Mesendoderm (in vitro differentiated cells): ENCODE measurements around the gene MAD1L1.
"Not testable (repeated sequence)": the region's sequence is repeated elsewhere in the genome, so short reads cannot be mapped to it uniquely, and the experiment has no call there.

ENCODE experiments used
- DNase-seq: peaks from one replicate; pipeline ENCODE4 v3.0.0; 2013
- H2AK5ac ChIP-seq: 2 replicates; pipeline ENCODE4 v1.6.1; 2013; ENCODE audit warnings: low read length, inconsistent platforms
- H2BK120ac ChIP-seq: 2 replicates; pipeline ENCODE4 v1.6.1; 2013; ENCODE audit warnings: low read depth, mild to moderate bottlenecking, low read length, moderate library complexity, mixed read lengths
- H2BK15ac ChIP-seq: replicated peaks from 2 replicates; pipeline ENCODE4 v1.6.1; 2013; ENCODE audit warnings: low read depth, mild to moderate bottlenecking, moderate library complexity
- H2BK5ac ChIP-seq: 2 replicates; pipeline ENCODE4 v1.6.1; 2013; ENCODE audit warnings: low read length, inconsistent platforms
- H3K18ac ChIP-seq: 2 replicates; pipeline ENCODE4 v1.6.1; 2013; ENCODE audit warnings: mild to moderate bottlenecking, low read length, mixed read lengths
- H3K23ac ChIP-seq: one replicate; pipeline ENCODE4 v1.6.1; 2013; ENCODE audit warnings: low read length
- H3K27ac ChIP-seq: 2 replicates; pipeline ENCODE4 v1.5.1; 2013; ENCODE audit warnings: low read depth, mild to moderate bottlenecking, inconsistent platforms, low read length, moderate library complexity
- H3K27me3 ChIP-seq: 2 replicates; pipeline ENCODE4 v1.6.1; 2013; ENCODE audit warnings: low read length, control low read depth, mild to moderate bottlenecking, inconsistent platforms; ENCODE audit not compliant: insufficient read depth, poor library complexity
- H3K36me3 ChIP-seq: 2 replicates; pipeline ENCODE4 v1.6.1; 2013; ENCODE audit warnings: low read length, inconsistent platforms; ENCODE audit not compliant: control insufficient read depth, insufficient read depth
- H3K4ac ChIP-seq: one replicate; pipeline ENCODE4 v1.6.1; 2013; ENCODE audit warnings: low read depth, mild to moderate bottlenecking, low read length, moderate library complexity
- H3K4me1 ChIP-seq: 2 replicates; pipeline ENCODE4 v1.6.1; 2013; ENCODE audit warnings: low read depth, low read length, inconsistent platforms; ENCODE audit not compliant: control insufficient read depth
- H3K4me2 ChIP-seq: 2 replicates; pipeline ENCODE4 v1.6.1; 2013; ENCODE audit warnings: low read length
- H3K4me3 ChIP-seq: 2 replicates; pipeline ENCODE4 v1.5.1; 2013; ENCODE audit warnings: mild to moderate bottlenecking, low read length
- H3K56ac ChIP-seq: one replicate; pipeline ENCODE4 v1.6.1; 2013; ENCODE audit warnings: low read length
- H3K79me1 ChIP-seq: 2 replicates; pipeline ENCODE4 v1.6.1; 2013; ENCODE audit warnings: low read length, inconsistent platforms
- H3K79me2 ChIP-seq: 2 replicates; pipeline ENCODE4 v1.6.1; 2013; ENCODE audit warnings: mild to moderate bottlenecking, low read length; ENCODE audit not compliant: control insufficient read depth, insufficient read depth
- H3K9ac ChIP-seq: 2 replicates; pipeline ENCODE4 v1.6.1; 2013; ENCODE audit warnings: low read length, inconsistent platforms
- H4K5ac ChIP-seq: one replicate; pipeline ENCODE4 v1.6.1; 2013; ENCODE audit warnings: low read length
- H4K8ac ChIP-seq: one replicate; pipeline ENCODE4 v1.6.1; 2013; ENCODE audit warnings: low read depth, mild to moderate bottlenecking, control low read depth, low read length, moderate library complexity
- WGBS: extraction: QIAGEN DNeasy Blood & Tissue Kit; methylation state at CpG from one replicate; pipeline ENCODE4 v1.1.7; 2013; ENCODE audit warnings: low lambda C conversion rate, missing lambda C conversion rate; ENCODE audit not compliant: insufficient coverage; ENCODE audit errors: extremely low coverage; 5-methylcytosine and 5-hydroxymethylcytosine counted together

The MAD1L1 gene

GRCh38 chr7:1863091-1863900 lies 369.4 kb downstream of the MAD1L1 start:
- Histone ChIP-seq H3K36me3 (no peaks in the 10 kb centered on the region), H3K9ac (no peak overlapping the region), H3K4me1 (peaks cover 2% of the 10 kb centered on the region), H4K5ac (no peak overlapping the region), H3K79me1 (no peaks in the 10 kb centered on the region), H3K4ac (no peak overlapping the region), H3K79me2 (no peaks in the 10 kb centered on the region), H2BK120ac (no peak overlapping the region), H3K56ac (peak overlapping the region; percentile 34), H2BK15ac (no peak overlapping the region), H3K4me2 (no peak overlapping the region), H3K27ac (no peak overlapping the region), H3K27me3 (no peaks in the 10 kb centered on the region), H2AK5ac (no peak overlapping the region), H3K23ac (peak overlapping the region; percentile 80), H3K18ac (no peak overlapping the region), H3K4me3 (no peak overlapping the region), H4K8ac (no peak overlapping the region), H2BK5ac (no peak overlapping the region)
- no CpG with 5 or more reads among the region's 40 CpGs for WGBS
- no peak for DNase-seq

GRCh38 chr7:1862560-1862959 lies 370.2 kb downstream of the MAD1L1 start:
- H4K8ac ChIP-seq = no peak overlapping the region
- no CpG with 5 or more reads among the region's 9 CpGs for WGBS
- H3K9ac ChIP-seq = no peak overlapping the region
- no peaks in the 10 kb centered on the region for H3K79me2 ChIP-seq
- H3K27ac ChIP-seq = no peak overlapping the region
- H2BK120ac ChIP-seq = no peak overlapping the region
- H3K4me2 ChIP-seq = no peak overlapping the region
- H3K23ac ChIP-seq = no peak overlapping the region
- H4K5ac ChIP-seq = no peak overlapping the region
- no peak overlapping the region for H2AK5ac ChIP-seq
- H2BK15ac ChIP-seq = no peak overlapping the region
- no peak for DNase-seq
- H3K36me3 ChIP-seq = no peaks in the 10 kb centered on the region
- H3K27me3 ChIP-seq = no peaks in the 10 kb centered on the region
- H3K4ac ChIP-seq = no peak overlapping the region
- no peak overlapping the region for H3K56ac ChIP-seq
- H2BK5ac ChIP-seq = no peak overlapping the region
- H3K18ac ChIP-seq = no peak overlapping the region
- peaks cover 2% of the 10 kb centered on the region for H3K4me1 ChIP-seq
- H3K4me3 ChIP-seq = no peak overlapping the region
- no peaks in the 10 kb centered on the region for H3K79me1 ChIP-seq

- DNase-seq = no peak
- no peaks in the 10 kb centered on the region for H3K36me3 ChIP-seq
- H3K4ac ChIP-seq = no peak overlapping the region
- H4K8ac ChIP-seq = no peak overlapping the region
- no peak overlapping the region for H3K23ac ChIP-seq
- no peak overlapping the region for H3K4me2 ChIP-seq
- H3K18ac ChIP-seq = no peak overlapping the region
- H3K79me2 ChIP-seq = no peaks in the 10 kb centered on the region
- H2AK5ac ChIP-seq = no peak overlapping the region
- H3K56ac ChIP-seq = peak overlapping the region; percentile 15
- no peak overlapping the region for H2BK15ac ChIP-seq
- no peak overlapping the region for H3K4me3 ChIP-seq
- no peak overlapping the region for H4K5ac ChIP-seq
- no peak overlapping the region for H2BK120ac ChIP-seq
- H3K27ac ChIP-seq = no peak overlapping the region
- H2BK5ac ChIP-seq = no peak overlapping the region
- peaks cover 2% of the 10 kb centered on the region for H3K4me1 ChIP-seq
- no peak overlapping the region for H3K9ac ChIP-seq
- WGBS = no CpG with 5 or more reads among the region's 19 CpGs
- H3K79me1 ChIP-seq = no peaks in the 10 kb centered on the region
- no peaks in the 10 kb centered on the region for H3K27me3 ChIP-seq
Observed at GRCh38 chr7:1861799-1862458, 370.8 kb downstream of the MAD1L1 start.

- H3K36me3 ChIP-seq = not testable (repeated sequence)
Observed at GRCh38 chr7:1860881-1861798, 371.6 kb downstream of the MAD1L1 start.

GRCh38 chr7:1859266-1860035 lies 373.3 kb downstream of the MAD1L1 start:
- DNase-seq = no peak

More at GRCh38 chr7:1860881-1861798, 371.6 kb downstream of the MAD1L1 start:
- WGBS = no CpG with 5 or more reads among the region's 33 CpGs
- H2BK120ac ChIP-seq, H3K23ac ChIP-seq, H3K4me1 ChIP-seq, H3K9ac ChIP-seq, H2BK5ac ChIP-seq, H3K27ac ChIP-seq, H3K4me3 ChIP-seq, H3K56ac ChIP-seq, DNase-seq, H2AK5ac ChIP-seq, H3K4ac ChIP-seq, H4K5ac ChIP-seq, H3K27me3 ChIP-seq, H3K18ac ChIP-seq, H2BK15ac ChIP-seq, H3K79me1 ChIP-seq, H3K79me2 ChIP-seq, H3K4me2 ChIP-seq, H4K8ac ChIP-seq: not testable (repeated sequence)

More at GRCh38 chr7:1859266-1860035, 373.3 kb downstream of the MAD1L1 start:
- Histone ChIP-seq H3K27ac (no peak overlapping the region), H3K4ac (no peak overlapping the region), H3K18ac (no peak overlapping the region), H2AK5ac (no peak overlapping the region), H3K23ac (no peak overlapping the region), H3K4me1 (peaks cover 1% of the 10 kb centered on the region), H2BK5ac (no peak overlapping the region), H4K8ac (no peak overlapping the region), H3K4me2 (no peak overlapping the region), H3K79me1 (no peaks in the 10 kb centered on the region), H2BK120ac (no peak overlapping the region), H3K79me2 (no peaks in the 10 kb centered on the region), H4K5ac (no peak overlapping the region), H3K27me3 (no peaks in the 10 kb centered on the region), H3K36me3 (no peaks in the 10 kb centered on the region), H3K4me3 (no peak overlapping the region), H3K56ac (no peak overlapping the region), H2BK15ac (no peak overlapping the region), H3K9ac (no peak overlapping the region)
- WGBS = no CpG with 5 or more reads among the region's 26 CpGs
